Measurements from ENCODE around the gene NACC2.

DNA sequence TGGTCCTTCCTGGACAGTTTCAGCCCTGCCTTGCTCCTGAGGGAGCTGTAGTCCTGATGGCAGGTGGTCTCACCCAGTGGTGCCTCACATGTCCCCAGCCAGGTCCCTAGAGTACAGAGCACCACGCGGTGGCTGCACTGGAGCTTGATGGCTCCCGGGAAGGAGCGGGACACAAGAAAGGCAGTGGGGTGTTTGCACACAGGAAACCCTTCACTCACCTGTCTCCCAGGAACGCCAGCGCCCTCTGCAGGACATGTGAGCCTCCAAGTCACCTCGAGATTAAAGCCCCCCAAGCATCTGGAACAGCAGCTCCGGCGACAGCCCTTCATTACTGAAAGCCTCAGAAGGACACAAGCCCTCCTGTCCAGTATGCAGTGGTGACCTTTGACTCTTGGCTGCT is 43.5 kb upstream of the NACC2 start:
- TF ChIP-seq POLR2A (IDR thresholded peaks at IDR 0.05; ENCODE audit: low read depth, low read length) (no peak), JUN (IDR thresholded peaks at IDR 0.05; ENCODE audit: borderline replicate concordance, insufficient read depth, insufficient read length, low read depth) (no peak), POLR2AphosphoS5 (IDR thresholded peaks at IDR 0.05; ENCODE audit: insufficient read depth, low read depth, low read length) (no peak), EZH2 (IDR thresholded peaks at IDR 0.05; ENCODE audit: borderline replicate concordance, low read depth, low read length, severe bottlenecking) (no peak), MYC (IDR thresholded peaks at IDR 0.05; ENCODE audit: low read depth, low read length) (no peak)
- TF ChIP-seq, protein P1, sequence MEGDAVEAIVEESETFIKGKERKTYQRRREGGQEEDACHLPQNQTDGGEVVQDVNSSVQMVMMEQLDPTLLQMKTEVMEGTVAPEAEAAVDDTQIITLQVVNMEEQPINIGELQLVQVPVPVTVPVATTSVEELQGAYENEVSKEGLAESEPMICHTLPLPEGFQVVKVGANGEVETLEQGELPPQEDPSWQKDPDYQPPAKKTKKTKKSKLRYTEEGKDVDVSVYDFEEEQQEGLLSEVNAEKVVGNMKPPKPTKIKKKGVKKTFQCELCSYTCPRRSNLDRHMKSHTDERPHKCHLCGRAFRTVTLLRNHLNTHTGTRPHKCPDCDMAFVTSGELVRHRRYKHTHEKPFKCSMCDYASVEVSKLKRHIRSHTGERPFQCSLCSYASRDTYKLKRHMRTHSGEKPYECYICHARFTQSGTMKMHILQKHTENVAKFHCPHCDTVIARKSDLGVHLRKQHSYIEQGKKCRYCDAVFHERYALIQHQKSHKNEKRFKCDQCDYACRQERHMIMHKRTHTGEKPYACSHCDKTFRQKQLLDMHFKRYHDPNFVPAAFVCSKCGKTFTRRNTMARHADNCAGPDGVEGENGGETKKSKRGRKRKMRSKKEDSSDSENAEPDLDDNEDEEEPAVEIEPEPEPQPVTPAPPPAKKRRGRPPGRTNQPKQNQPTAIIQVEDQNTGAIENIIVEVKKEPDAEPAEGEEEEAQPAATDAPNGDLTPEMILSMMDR (IDR thresholded peaks at IDR 0.05; ENCODE audit: extremely low read depth in 1 of 2, insufficient read depth in 1 of 2, low read depth in 1 of 2, low read length in 2 of 2) = peak; percentile 25 to 52
- TF ChIP-seq, protein P2, sequence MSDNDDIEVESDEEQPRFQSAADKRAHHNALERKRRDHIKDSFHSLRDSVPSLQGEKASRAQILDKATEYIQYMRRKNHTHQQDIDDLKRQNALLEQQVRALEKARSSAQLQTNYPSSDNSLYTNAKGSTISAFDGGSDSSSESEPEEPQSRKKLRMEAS (IDR thresholded peaks at IDR 0.05; ENCODE audit: insufficient read depth, insufficient read length) = no peak
